Effector CD4-positive, alpha-beta T cell (primary cell): ENCODE results near the gene FBXL7.

Experiments
- DNase-seq: peaks from one replicate; pipeline ENCODE4 v3.0.0-alpha.2; 2020

FBXL7 gene

DNA sequence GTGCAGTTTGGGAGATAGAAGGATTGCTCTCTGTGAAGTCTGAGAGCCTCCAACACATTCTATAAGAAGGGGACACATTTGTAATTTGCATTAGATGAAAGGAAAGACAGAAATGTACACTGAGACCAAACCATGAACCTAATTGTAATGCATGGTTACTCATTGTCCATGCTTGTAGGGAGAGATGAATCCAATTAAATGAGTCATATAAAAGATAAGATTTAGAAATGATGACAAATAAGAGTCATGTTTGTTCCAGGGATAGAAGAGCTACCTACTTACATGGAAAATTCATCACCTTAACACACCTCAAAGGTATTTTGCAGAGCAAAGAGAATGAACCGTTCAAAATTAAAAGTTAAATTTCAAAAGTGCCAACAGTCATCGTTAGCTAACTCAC, 85.1 kb downstream of the FBXL7 start:
- no peak for DNase-seq

DNA sequence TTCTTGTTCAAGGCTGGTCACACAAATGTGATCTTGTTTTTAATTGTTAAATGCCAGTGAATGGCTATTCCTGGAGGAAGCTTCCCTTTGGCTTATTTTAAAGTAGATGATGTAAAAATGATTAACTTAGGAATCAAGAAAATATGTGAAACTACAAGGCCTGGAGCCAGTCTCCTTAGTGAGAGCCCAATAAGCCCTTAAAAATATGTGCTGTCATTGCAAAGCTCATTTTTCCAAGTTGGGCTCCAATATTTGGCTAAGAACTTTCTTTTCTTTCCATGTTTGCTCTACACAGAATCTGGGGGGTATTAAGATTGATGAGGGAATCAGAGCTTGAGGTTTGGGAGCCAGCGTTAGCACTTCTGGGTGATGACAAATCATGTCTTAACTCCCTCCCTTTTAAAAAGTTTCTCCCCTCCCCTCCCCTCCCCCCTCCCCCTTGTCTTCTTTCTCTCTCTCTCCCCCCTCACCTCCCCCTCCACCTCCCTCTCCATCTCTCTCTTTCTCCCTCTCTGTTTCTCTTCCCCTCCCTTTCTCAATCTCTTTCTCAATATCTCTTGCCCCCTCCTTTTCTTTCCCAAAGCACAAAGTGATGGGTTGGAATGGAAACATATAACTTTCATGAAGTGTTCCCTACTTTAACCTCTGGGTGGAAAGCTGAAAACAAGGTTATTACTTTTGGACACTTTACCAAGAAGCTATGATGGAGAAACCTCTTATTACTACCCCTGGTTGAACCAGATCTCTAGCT, 86.0 kb downstream of the FBXL7 start:
- no peak for DNase-seq

GRCh38 chr5:15587916-15588315, 87.9 kb downstream of the FBXL7 start:
- DNase-seq: no peak

GRCh38 chr5:15592728-15593127, 92.7 kb downstream of the FBXL7 start:
- DNase-seq: no peak

GRCh38 chr5:15594977-15595568, 95.1 kb downstream of the FBXL7 start:
- no peak for DNase-seq

- DNase-seq: no peak
Observed at GRCh38 chr5:15595929-15596328, 95.9 kb downstream of the FBXL7 start.

- DNase-seq: no peak
Observed at GRCh38 chr5:15596936-15597335, 97.0 kb downstream of the FBXL7 start.

DNA sequence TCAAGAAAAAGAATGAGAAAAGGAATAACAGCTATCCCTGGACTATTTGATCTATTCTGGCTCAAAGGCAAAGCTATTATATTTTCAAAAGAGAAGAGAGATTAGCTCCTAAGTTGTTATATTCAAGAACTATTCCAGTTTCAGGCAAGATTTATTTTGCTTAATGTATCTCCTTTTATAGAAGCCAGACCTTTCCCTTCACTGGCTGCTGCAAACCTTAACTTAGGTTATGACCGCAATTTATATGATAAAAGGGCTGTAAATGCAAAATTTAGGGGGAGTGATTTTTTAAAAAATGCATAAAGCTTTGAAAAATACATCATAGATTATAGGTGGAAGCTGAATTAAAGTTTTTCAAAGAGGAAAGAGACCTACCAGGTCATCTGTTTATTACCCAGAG, 97.8 kb downstream of the FBXL7 start:
- DNase-seq: no peak

GRCh38 chr5:15598294-15598902, 98.4 kb downstream of the FBXL7 start:
- no peak for DNase-seq

GRCh38 chr5:15600035-15600434, 100.1 kb downstream of the FBXL7 start:
- DNase-seq: no peak

DNA sequence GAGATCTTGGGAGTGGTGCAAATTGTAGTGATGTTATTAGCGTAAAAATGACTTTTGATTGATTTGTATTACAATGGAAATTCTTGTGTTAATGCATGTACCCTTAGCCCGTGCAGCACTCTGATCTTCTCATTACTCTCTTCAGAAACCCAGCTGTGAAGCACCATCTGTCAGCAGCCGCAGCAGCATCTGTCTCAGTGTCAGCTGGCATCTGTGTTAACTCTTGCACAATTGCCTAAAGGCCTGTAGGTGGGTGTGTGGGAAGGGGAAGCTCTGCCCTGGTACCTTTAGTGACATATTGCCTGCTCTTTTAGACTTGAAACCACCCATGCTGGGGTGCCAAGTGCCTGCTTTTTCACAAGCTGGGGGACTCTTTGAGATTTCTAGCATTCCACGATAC, 101.3 kb downstream of the FBXL7 start:
- no peak for DNase-seq

DNA sequence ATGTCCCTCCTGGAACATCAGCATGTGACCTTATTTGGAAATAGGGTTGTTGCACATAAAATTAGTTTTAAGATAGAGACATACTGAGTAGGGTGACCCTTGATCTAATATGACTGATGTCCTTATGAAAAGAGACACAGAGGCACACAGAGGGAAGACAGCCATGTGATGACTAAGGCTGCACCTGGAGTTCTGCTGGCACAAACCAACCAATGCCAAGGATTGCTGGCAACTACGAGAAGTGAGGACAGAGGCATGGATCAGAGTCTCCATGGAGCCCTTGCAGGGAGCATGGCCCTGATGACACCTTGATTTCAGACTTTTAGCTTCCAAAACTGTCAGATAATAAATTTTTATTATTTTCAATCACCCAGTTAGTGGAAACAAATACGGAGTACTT, 101.9 kb downstream of the FBXL7 start:
- no peak for DNase-seq

- DNase-seq: no peak
Observed at GRCh38 chr5:15604986-15605385, 105.0 kb downstream of the FBXL7 start.

DNA sequence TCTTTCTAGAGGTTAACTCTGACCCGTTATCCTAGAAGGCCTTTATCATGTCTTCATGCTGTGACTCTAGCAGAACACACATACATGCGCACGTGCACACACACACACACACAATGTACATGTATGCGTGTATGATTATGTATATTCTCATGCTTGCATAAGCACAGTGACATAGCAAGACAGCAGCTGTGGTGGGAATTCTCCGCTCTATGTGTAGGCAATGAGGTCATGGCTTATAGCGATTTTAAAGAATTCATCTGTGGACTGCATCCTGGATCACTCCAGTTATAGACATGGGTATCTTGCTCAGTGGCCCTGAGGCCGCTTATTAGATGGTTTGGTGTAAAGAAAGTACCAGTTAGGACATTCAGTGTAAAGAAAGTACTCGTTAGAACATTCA, 106.2 kb downstream of the FBXL7 start:
- DNase-seq: no peak

DNA sequence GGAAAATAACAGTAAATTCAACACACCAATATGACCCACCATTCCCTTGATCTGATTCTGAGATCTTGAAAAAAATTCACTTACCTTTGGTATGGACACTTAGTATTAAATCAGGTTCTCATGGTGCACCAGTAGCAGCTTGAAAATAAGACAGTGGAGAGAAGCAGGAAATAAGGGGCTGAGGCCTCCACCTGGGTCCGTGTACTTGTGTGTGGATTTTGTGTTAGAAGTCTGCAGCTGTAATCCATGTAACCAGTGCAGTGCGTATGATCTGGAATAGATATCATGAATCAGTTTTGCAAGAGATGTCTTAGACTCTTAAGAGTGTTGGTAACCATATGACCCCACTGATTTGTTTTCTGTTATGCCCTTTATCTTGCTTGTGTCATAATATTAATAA, 107.1 kb downstream of the FBXL7 start:
- DNase-seq: no peak

DNA sequence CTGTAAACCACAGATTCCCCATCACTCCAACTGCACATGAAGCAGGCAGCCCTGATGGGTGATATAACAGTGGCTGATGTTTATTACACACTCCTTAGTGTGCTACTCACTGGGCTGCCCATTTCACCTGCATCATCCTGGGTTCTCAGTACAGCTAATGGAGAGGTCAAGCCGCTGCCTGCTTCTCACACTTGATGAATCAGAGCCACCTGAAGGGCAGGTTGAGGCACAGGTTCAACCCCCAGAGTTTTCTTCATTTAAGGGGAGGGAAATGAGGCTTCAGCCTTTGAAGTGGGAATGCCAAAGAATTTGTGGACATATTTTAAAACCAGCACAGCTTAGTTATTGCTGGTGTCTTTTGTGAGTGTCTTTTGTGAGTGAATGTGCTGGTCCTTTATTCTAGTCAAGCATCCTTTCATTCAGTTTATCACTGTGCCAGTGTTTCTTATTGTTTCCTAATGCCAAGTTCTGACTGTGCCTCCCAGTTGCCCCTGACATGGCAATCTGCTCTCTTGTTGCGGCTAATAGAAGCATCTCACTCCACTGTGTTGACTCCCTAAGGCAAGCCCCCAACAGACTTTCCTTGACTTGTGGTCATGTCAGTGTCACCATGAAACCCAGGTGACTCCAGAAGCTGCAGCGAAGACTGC, 109.2 kb downstream of the FBXL7 start:
- no peak for DNase-seq

GRCh38 chr5:15610216-15610615, 110.2 kb downstream of the FBXL7 start:
- DNase-seq: no peak

DNA sequence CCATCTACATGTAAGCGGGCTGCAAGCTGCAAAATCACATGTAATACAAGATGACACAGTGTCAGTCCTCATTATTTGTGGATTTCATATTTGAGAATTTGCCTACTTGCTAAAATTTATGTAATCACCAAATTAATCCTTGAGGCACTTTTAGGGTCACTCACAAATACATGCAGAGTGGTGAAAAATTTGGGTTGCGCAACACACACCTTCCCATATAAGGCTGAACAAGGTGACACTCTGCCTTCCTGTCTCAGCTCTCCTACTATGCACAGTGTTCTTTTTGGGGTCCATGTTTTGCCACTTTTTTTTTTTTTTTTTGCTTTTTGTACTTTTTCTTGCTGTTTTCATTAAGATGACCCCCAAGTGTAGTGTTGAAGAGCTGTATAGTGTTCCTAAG, 111.0 kb downstream of the FBXL7 start:
- no peak for DNase-seq

DNA sequence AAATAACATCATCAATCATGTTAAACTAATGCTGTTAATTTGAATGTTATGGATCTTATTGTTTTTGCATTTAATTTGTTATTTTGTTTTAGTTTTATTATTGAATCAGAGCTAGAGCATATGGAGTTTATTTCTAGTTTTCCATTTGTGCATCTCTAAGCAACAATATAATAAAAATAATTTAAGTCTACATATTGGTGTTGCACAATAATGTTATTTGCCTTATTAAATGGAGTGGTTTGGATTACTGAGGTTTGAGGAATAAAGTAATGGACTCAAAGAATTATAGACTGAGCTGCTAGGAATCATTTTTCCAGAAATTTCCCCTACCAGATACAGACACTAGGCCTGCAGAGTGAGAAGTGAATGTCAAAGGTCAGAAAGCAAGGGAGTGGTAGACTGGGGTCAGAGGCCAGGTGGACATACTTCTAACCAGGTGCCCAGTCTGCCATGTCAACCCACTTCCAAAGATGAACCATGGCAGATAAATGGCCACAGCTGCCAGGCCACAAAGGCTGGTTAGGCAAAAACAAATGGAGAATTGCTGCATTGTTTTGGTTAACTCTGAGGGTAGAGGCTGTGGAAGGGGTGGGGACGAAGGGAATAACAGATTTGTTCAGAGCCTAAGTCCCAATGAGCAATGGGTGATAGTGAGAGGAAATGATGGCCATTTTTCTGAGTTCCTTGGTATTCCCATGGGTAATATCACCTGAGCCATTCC, 113.1 kb downstream of the FBXL7 start:
- no peak for DNase-seq

DNA sequence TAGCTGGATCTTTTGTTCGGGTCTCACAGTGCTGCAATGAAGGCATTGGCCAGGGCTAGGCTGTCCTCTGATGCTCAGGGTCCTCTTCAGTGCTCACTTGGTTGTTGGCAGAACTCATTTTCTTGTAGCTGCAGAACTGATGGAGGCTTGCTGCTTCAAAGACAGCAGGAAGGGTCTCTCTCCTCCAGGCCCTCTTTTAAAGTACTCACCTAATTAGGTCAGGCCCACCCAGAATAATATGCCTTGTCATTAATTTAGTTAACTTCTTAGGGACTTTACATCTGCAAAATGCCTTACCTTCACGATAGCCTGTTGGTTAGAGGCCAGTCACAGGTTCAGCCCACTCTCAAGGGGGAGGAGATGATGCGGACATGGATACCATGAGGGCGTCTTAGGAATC, 114.7 kb downstream of the FBXL7 start:
- no peak for DNase-seq

GRCh38 chr5:15615859-15616258, 115.9 kb downstream of the FBXL7 start:
- no peak for DNase-seq

GRCh38 chr5:15618938-15619337, 119.0 kb downstream of the FBXL7 start:
- no peak for DNase-seq

DNA sequence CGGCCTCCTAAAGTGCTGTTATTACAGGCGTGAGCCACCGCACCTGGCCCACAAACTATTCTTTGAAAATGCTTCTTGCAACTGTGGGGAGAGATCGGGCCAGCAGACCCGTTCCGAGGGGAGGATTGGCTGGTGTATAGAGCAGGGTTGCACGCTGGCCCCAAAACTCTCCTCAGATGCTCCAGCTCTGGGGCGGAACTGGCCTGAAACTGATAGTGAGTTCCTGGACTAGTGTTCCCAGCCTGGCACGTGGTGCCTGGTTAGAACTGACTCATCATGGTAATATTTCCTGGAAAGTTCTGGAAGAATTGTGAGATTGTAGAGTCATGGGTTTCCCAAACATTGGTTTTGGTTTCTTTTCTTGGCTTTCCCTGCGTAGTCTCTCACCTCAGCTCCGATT, 120.5 kb downstream of the FBXL7 start:
- no peak for DNase-seq
